Esophagus muscularis mucosa (tissue), 3 donors: ENCODE results near the gene TBR1.

Experiments
- CTCF ChIP-seq, 3 experiments: fragments of 200-600 bp in 2 of 3; fragments of 450-650 bp in 1 of 3; sonication (generic) in 2 of 3; IDR thresholded peaks; one replicate each; pipeline ENCODE4 v1.5.1; 2017 to 2019; ENCODE audit warnings: antibody characterized with exemption in 3 of 3, mild to moderate bottlenecking in 2 of 3, moderate library complexity in 1 of 3
- EP300 ChIP-seq: sonication (generic); formaldehyde crosslinking; IDR thresholded peaks from one replicate; pipeline ENCODE4 v1.6.1; 2017; ENCODE audit warnings: antibody characterized with exemption

GRCh38 chr2:161384864-161385263, 31.2 kb upstream of the TBR1 start:
- TF ChIP-seq EP300 (no peak), CTCF (IDR thresholded peaks at IDR 0.05) (no peak)
